Type B pancreatic cell (in vitro differentiated cells): Measurements from ENCODE around the gene ADAM10. TPM values are rescaled to one million over a fixed set of nuclear protein-coding genes. Genes with fewer than 3 reads are reported as not detected.
A peak's percentile ranks its signal among the peaks of the same experiment; 100 is the strongest.

Experiments
- DNase-seq: peaks from one replicate; pipeline ENCODE4 v3.0.0; 2021; ENCODE audit warnings: mixed read lengths; ENCODE audit not compliant: unreplicated experiment; ENCODE audit errors: extremely low spot score
- H3K27ac Mint-ChIP-seq: 2 replicates; pipeline ENCODE4 v1.8.0; 2021; ENCODE audit warnings: mild to moderate bottlenecking, mixed read lengths
- H3K27me3 Mint-ChIP-seq: 2 replicates; pipeline ENCODE4 v1.8.0; 2021; ENCODE audit warnings: mixed read lengths
- H3K36me3 Mint-ChIP-seq: 2 replicates; pipeline ENCODE4 v1.8.0; 2021; ENCODE audit warnings: mixed read lengths
- H3K4me1 Mint-ChIP-seq: one replicate; pipeline ENCODE4 v1.8.0; 2021; ENCODE audit warnings: mixed read lengths; ENCODE audit not compliant: unreplicated experiment
- H3K4me3 Mint-ChIP-seq: 2 replicates; pipeline ENCODE4 v1.8.0; 2021; ENCODE audit warnings: mild to moderate bottlenecking, mixed read lengths
- H3K9me3 Mint-ChIP-seq: 2 replicates; pipeline ENCODE4 v1.8.0; 2021; ENCODE audit warnings: mixed read lengths
- CTCF ChIP-seq: fragments of 200-600 bp; sonication (generic); conservative IDR thresholded peaks from 2 replicates; pipeline ENCODE4 v1.5.0; 2021; ENCODE audit warnings: antibody characterized with exemption, mild to moderate bottlenecking
- total RNA-seq: library from RNA; stranded (reverse); gene quantifications from 2 replicates; pipeline ENCODE4 v1.2.1, GENCODE V29; 2021; ENCODE audit warnings: low replicate concordance

ADAM10 gene
- total RNA-seq, 1 donor from 2014 or later, result 228 TPM

GRCh38 chr15:58594898-58595297 lies 154.6 kb downstream of the ADAM10 start:
- peaks cover 11% of the 10 kb centered on the region for H3K4me1 Mint-ChIP-seq
- H3K27ac Mint-ChIP-seq, result no peak overlapping the region
- peaks cover 12% of the 10 kb centered on the region for H3K9me3 Mint-ChIP-seq
- no peak for DNase-seq
- no peak for TF ChIP-seq CTCF
- H3K36me3 Mint-ChIP-seq, result peaks cover 40% of the 10 kb centered on the region
- H3K27me3 Mint-ChIP-seq, result no peaks in the 10 kb centered on the region
- no peak overlapping the region for H3K4me3 Mint-ChIP-seq

GRCh38 chr15:58593870-58594269 lies 155.6 kb downstream of the ADAM10 start:
- H3K27me3 Mint-ChIP-seq, result no peaks in the 10 kb centered on the region
- H3K36me3 Mint-ChIP-seq, result peaks cover 32% of the 10 kb centered on the region
- no peak overlapping the region for H3K4me3 Mint-ChIP-seq
- peaks cover 11% of the 10 kb centered on the region for H3K4me1 Mint-ChIP-seq
- no peak overlapping the region for H3K27ac Mint-ChIP-seq
- no peak for DNase-seq
- no peak for TF ChIP-seq CTCF
- H3K9me3 Mint-ChIP-seq, result peaks cover 11% of the 10 kb centered on the region

- H3K9me3 Mint-ChIP-seq, result peaks cover 6% of the 10 kb centered on the region
- DNase-seq, result no peak
- H3K27ac Mint-ChIP-seq, result peak overlapping the region; percentile 43
Measured at GRCh38 chr15:58590926-58591325, 158.6 kb downstream of the ADAM10 start.

GRCh38 chr15:58590236-58590635 lies 159.3 kb downstream of the ADAM10 start:
- peak overlapping the region; percentile 8 for H3K27ac Mint-ChIP-seq
- TF ChIP-seq CTCF, result no peak
- peaks cover 9% of the 10 kb centered on the region for H3K4me1 Mint-ChIP-seq
- DNase-seq, result no peak
- peaks cover 12% of the 10 kb centered on the region for H3K36me3 Mint-ChIP-seq
- no peak overlapping the region for H3K4me3 Mint-ChIP-seq
- H3K27me3 Mint-ChIP-seq, result no peaks in the 10 kb centered on the region
- H3K9me3 Mint-ChIP-seq, result peaks cover 6% of the 10 kb centered on the region

More at GRCh38 chr15:58590926-58591325, 158.6 kb downstream of the ADAM10 start:
- no peak for TF ChIP-seq CTCF
- Mint-ChIP-seq H3K4me1 (peaks cover 5% of the 10 kb centered on the region), H3K36me3 (peaks cover 17% of the 10 kb centered on the region), H3K4me3 (no peak overlapping the region), H3K27me3 (no peaks in the 10 kb centered on the region)

GRCh38 chr15:58589047-58589446 lies 160.5 kb downstream of the ADAM10 start:
- Mint-ChIP-seq H3K9me3 (peaks cover 13% of the 10 kb centered on the region), H3K27me3 (no peaks in the 10 kb centered on the region), H3K27ac (no peak overlapping the region), H3K4me1 (peaks cover 9% of the 10 kb centered on the region), H3K4me3 (no peak overlapping the region), H3K36me3 (peaks cover 12% of the 10 kb centered on the region)
- DNase-seq, result no peak
- TF ChIP-seq CTCF, result no peak

- Mint-ChIP-seq H3K36me3 (peaks cover 11% of the 10 kb centered on the region), H3K9me3 (peaks cover 15% of the 10 kb centered on the region), H3K4me1 (peaks cover 9% of the 10 kb centered on the region), H3K27ac (no peak overlapping the region), H3K27me3 (no peaks in the 10 kb centered on the region), H3K4me3 (no peak overlapping the region)
- no peak for TF ChIP-seq CTCF
- no peak for DNase-seq
Measured at GRCh38 chr15:58588096-58588495, 161.4 kb downstream of the ADAM10 start.
